Measurements from ENCODE around the gene ACOX1.

ACOX1 gene

DNA sequence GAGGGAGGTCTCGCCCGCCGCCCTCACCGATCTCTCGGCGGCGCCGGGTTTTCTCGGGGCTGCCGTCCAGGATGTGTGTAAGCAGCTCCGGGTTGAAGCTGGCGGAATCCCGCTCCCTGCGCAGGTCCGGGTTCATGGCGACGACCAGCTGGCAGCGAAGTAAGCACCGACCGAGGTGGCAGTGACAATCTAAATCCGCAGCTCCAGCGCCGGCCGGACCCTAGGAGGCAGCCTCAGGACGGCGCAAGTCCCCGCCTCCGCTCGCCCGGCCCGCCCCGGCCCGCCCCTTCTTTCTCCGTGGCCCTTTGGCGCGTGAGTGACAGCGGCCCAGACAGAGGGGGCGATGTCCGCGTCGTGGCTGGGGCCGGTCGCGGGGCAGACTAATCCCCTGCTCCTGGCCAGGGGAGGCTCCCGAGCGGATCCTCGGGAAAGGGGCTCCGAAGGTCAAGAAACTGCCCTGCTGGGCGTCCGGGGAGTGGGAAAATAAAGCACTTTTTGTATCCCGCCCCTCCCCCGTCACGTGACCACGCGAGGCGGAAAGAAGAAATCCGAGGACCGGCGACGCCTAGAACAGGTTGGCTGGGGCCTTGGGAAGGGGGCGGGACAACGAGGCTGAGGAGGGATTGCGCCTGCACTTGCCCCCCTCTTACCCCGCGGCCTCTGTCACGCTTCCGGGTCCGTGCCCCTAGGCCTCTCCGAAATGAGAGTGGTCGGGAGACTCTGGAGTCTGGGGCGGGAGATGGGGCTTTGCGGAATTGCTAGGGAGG lies at the start of gene ACOX1, which contains the start of gene TEN1:
Gene ACOX1 (minus strand): TSS at position 229 of the 767 bp plus-strand sequence. CDS start 93 bp downstream, at position 136.
Gene TEN1 (plus strand): TSS at position 303 of the 767 bp plus-strand sequence. CDS start 6,953 bp downstream, outside the sequence.
- TF ChIP-seq, protein P1, sequence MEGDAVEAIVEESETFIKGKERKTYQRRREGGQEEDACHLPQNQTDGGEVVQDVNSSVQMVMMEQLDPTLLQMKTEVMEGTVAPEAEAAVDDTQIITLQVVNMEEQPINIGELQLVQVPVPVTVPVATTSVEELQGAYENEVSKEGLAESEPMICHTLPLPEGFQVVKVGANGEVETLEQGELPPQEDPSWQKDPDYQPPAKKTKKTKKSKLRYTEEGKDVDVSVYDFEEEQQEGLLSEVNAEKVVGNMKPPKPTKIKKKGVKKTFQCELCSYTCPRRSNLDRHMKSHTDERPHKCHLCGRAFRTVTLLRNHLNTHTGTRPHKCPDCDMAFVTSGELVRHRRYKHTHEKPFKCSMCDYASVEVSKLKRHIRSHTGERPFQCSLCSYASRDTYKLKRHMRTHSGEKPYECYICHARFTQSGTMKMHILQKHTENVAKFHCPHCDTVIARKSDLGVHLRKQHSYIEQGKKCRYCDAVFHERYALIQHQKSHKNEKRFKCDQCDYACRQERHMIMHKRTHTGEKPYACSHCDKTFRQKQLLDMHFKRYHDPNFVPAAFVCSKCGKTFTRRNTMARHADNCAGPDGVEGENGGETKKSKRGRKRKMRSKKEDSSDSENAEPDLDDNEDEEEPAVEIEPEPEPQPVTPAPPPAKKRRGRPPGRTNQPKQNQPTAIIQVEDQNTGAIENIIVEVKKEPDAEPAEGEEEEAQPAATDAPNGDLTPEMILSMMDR (IDR thresholded peaks at IDR 0.05; ENCODE audit: low read depth, low read length): peak; percentile 16
- DNase-seq (ENCODE audit: extremely low read depth, low read depth): peak; percentile 94

DNA sequence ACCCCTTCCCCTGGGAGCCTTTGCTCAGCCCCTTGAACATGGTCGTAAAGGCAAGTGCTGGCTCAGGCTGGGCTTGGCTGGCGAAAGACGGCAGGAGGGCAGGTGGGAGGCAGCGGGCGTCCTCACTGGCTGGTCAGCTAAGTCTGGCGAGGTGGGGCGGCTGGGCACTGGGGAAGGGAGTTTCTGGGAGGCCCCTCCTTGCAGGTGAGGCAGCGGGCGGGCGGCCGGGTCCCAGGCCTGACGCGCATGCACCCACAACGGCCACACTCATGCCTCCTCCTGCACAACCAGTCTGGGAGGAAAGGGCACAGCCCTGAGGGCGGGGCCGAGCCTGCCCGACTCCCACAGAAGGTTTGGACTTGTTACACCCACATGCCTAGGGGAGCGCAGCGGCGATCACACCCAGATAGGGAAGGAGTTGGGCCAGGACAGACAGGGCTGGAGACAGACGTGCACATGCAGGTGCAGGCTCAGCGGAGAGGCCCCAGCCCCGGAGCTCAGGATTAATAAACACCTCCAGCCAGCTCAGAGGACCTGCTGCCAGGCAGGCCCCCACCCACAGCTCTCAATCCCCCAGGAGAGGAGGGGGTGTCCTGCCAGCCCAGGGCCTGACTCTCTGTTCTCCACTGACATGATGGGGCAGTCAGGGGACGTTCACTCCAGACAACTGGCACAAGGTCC lies 48.3 kb upstream of the ACOX1 start, which contains the start of gene EVPL:
Gene EVPL (minus strand): TSS at position 148 of the 681 bp plus-strand sequence. CDS start 108 bp downstream, at position 40.
- DNase-seq (ENCODE audit: extremely low read depth, low read depth): no peak
- TF ChIP-seq, protein P1 (IDR thresholded peaks at IDR 0.05; ENCODE audit: low read depth, low read length): no peak

DNA sequence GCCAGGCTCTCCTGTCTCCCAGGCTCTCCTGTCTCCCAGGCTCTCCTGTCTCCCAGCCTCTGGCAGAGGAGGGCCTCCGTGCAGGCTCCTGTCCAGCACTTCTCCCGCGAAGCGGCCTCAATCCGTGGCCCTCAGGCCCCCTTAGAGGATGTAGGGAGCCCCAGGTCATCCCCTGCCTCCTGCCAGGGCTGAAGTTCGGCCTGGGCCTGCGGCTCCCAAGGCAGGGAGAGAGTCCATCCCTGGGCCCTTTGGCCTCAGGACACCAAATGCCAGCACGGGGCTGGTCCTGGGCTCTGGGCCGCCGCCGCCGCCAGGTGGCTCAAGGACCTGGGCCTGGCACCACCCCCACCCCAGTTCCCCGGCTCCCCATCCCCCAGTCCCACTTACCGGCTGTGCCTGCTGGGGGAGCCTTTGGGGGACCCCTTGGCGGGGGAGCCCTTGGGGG lies 47.8 kb upstream of the ACOX1 start:
- TF ChIP-seq, protein P1 (IDR thresholded peaks at IDR 0.05; ENCODE audit: low read depth, low read length): no peak
- DNase-seq (ENCODE audit: extremely low read depth, low read depth): no peak

DNA sequence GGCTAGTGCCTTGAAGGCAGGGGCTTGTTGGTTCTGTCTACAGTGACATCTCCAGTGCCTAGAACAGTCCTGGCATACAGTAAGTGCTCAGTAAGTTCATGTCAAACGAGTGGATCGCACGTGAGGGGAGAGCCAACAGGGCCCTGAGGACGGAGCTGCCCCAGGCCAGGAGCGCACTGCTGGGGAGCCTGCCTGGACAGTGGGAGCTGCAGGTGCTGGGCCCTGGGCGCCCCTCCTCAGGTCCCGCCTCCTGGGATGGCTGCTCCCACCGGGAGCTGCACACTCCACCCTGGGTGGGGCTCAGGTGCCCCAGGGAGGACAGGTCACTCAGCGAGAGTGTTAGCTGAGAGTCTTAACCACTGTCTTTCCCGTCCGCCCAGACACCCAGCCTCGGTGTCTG lies 46.3 kb upstream of the ACOX1 start:
- TF ChIP-seq, protein P1 (IDR thresholded peaks at IDR 0.05; ENCODE audit: low read depth, low read length): no peak
- no peak for DNase-seq (ENCODE audit: extremely low read depth, low read depth)

DNA sequence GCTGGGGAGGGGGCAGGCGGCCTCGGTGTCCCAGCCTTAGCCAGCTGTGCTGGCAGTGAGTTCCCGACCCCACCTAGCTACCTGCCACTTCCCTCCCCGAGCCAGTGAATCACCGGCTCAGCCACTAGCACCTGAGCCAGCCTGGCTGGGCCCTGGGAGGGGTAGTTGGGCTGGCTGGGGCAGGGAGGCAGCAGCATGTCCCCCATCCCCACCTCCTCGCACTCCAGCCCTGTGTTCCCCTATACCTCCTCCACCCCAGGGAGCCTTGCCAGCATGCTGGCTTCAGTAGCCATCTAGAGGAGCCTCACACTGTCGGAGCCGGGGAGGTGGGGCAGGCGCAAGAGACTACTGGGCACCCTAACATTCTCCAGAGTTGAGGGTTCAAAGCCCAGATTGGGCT lies 45.4 kb upstream of the ACOX1 start:
- no peak for DNase-seq (ENCODE audit: extremely low read depth, low read depth)
- TF ChIP-seq, protein P1 (IDR thresholded peaks at IDR 0.05; ENCODE audit: low read depth, low read length): no peak

DNA sequence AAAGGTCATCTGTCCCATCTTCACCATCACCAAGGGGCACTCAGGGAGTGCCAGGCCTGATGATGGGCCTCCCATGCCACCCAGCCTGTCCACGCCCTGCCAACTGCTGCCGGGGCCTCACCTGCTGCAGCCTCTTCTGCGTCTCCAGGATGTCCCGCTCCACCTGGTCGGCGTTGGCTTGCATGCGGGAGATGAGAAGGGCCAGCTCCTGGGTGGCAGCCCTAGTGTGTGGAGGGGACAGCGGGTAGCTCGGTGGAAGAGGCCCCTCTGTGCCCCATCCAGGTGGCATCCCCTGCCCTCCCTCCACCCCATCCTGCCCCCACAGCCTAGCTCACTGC lies 44.9 kb upstream of the ACOX1 start:
- DNase-seq (ENCODE audit: extremely low read depth, low read depth): no peak
- TF ChIP-seq, protein P1 (IDR thresholded peaks at IDR 0.05; ENCODE audit: low read depth, low read length): no peak
